Adrenal gland (tissue), 12 donors: ENCODE measurements around the gene HCRT. TPM values are rescaled to one million over a fixed set of nuclear protein-coding genes. Genes with fewer than 3 reads are reported as not detected.

ENCODE experiments used
- DNase-seq, 7 donors: peaks; one replicate each; pipeline ENCODE4 v3.0.0-alpha.2; 2019 to 2020
- H3K27ac ChIP-seq, 5 donors: fragments of 200-600 bp; sonication (generic) in 4 of 5; 1 replicate in 3 of 5; 2 replicates in 2 of 5; pipeline versions ENCODE4 v1.5.1 to v1.8.0; 2016 to 2020; ENCODE audit warnings: mild to moderate bottlenecking in 1 of 5
- H3K27me3 ChIP-seq: fragments of 200-600 bp; 2 replicates; pipeline ENCODE4 v1.8.0; 2021
- H3K36me3 ChIP-seq, 2 donors: fragments of 200-600 bp; replicated peaks in 1 of 2; 1 replicate in 1 of 2; 2 replicates in 1 of 2; pipeline versions ENCODE4 v1.5.1 to v1.8.0; 2018 to 2022
- H3K4me1 ChIP-seq, 2 donors: fragments of 200-600 bp; replicated peaks in 1 of 2; 1 replicate in 1 of 2; 2 replicates in 1 of 2; pipeline versions ENCODE4 v1.5.1 to v1.8.0; 2018 to 2021
- H3K4me3 ChIP-seq, 4 donors: fragments of 200-600 bp; sonication (generic) in 3 of 4; one replicate each; pipeline ENCODE4 v1.5.1; 2016 to 2018
- H3K9me3 ChIP-seq, 3 donors: fragments of 200-600 bp; sonication (generic) in 1 of 3; replicated peaks in 1 of 3; 1 replicate in 2 of 3; 2 replicates in 1 of 3; pipeline versions ENCODE4 v1.5.1 to v1.8.0; 2016 to 2021
- POLR2A ChIP-seq, 2 donors: fragments of 450-650 bp; IDR thresholded peaks; one replicate each; pipeline ENCODE4 v1.6.1; 2017; ENCODE audit warnings: antibody characterized with exemption in 2 of 2, mild to moderate bottlenecking in 2 of 2, moderate library complexity in 1 of 2
- WGBS, 4 donors: extraction: QIAGEN DNeasy Blood & Tissue Kit in 2 of 4; methylation state at CpG; one replicate each; pipeline versions ENCODE4 v1.1.5 to v1.1.7; 2013 to 2017; 5-methylcytosine and 5-hydroxymethylcytosine counted together
- intact Hi-C, 2 donors: fragments of 100-400 bp; cut with DNase I; formaldehyde crosslinking; loops; one replicate each; pipeline versions ENCODE4 v1.14.1 to v1.15.0; 2022 to 2023
- polyA plus RNA-seq, 3 donors: library from polyadenylated mRNA; stranded (reverse); fragments of 200-250 nt in 2 of 3; fragments of 350-450 nt in 1 of 3; fragmentation: Illumina TruSeq in 1 of 3; extraction: RNeasy Lipid Tissue Mini Kit (QIAGEN cat#74804) in 1 of 3; gene quantifications; one replicate each; pipeline ENCODE4 v1.2.3, GENCODE V29; 2013 to 2014
- total RNA-seq, 9 donors: library from RNA; depleted of rRNA in 4 of 9; stranded (reverse); fragments of >200 nt in 4 of 9; fragments of 120-200 nt in 1 of 9; fragmentation: NEBNext Ultra II Directional in 1 of 9; extraction: Animal tissue kit (Norgen Biotek cat#: 25700) in 1 of 9; gene quantifications; one replicate each; pipeline versions ENCODE4 v1.1.0 to v1.2.4, GENCODE V29; 2013 to 2023
- TF ChIP-seq, protein P1 (sequence below), 6 experiments: fragments of 450-650 bp in 4 of 6; fragments of 200-600 bp in 2 of 6; sonication (generic) in 1 of 6; IDR thresholded peaks; 1 replicate in 5 of 6; 2 replicates in 1 of 6; pipeline versions ENCODE4 v1.5.1 to v1.8.0; 2016 to 2021; ENCODE audit warnings: antibody characterized with exemption in 6 of 6, mild to moderate bottlenecking in 2 of 6, moderate library complexity in 1 of 6
- donor health status: healthy with polysubstance abuse.
- donor health status: Bipolar disorder and iron deficiency.
- donor health status: DM: yes; HTN: yes; CAD: no.
- donor health status: DM: no; HTN: no; CAD: no.
- donor health status: DM: no; HTN: no; CAD: no.
- donor health status: DM: yes; HTN: yes; CAD: no.

Gene HCRT
- total and polyA plus RNA-seq, 12 donors, result not detected

- Histone ChIP-seq H3K4me3 (peak within 1 kb of the TSS; percentile 39 to 98 (median 57)), H3K36me3 (no peaks in the 10 kb centered on the region), H3K9me3 (no peaks in the 10 kb centered on the region), H3K4me1 (peaks cover 20 to 41% of the 10 kb centered on the region in 2 donors), H3K27me3 (no peaks in the 10 kb centered on the region), H3K27ac (peak within 1 kb of the TSS; percentile 55 to 96 (median 85))
- DNase-seq, result peak; percentile 82 to 92 (median 87)
- intact Hi-C loops, result no loop called here
- 17 to 24% (median 20%) methylated on average over 20 to 24 of the region's 24 CpGs for WGBS, 4 donors
- TF ChIP-seq, protein P1, sequence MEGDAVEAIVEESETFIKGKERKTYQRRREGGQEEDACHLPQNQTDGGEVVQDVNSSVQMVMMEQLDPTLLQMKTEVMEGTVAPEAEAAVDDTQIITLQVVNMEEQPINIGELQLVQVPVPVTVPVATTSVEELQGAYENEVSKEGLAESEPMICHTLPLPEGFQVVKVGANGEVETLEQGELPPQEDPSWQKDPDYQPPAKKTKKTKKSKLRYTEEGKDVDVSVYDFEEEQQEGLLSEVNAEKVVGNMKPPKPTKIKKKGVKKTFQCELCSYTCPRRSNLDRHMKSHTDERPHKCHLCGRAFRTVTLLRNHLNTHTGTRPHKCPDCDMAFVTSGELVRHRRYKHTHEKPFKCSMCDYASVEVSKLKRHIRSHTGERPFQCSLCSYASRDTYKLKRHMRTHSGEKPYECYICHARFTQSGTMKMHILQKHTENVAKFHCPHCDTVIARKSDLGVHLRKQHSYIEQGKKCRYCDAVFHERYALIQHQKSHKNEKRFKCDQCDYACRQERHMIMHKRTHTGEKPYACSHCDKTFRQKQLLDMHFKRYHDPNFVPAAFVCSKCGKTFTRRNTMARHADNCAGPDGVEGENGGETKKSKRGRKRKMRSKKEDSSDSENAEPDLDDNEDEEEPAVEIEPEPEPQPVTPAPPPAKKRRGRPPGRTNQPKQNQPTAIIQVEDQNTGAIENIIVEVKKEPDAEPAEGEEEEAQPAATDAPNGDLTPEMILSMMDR (IDR thresholded peaks at IDR 0.05), result no peak
- TF ChIP-seq POLR2A (IDR thresholded peaks at IDR 0.05), result peak in 1 of 2 donors; percentile 44
Observed at GRCh38 chr17:42193969-42194899, 9.0 kb upstream of the HCRT start, which contains the start of gene GHDC. Gene GHDC, minus strand, starts transcription at chr17:42194494. Its CDS starts 913 bp downstream, at chr17:42193581.

DNA sequence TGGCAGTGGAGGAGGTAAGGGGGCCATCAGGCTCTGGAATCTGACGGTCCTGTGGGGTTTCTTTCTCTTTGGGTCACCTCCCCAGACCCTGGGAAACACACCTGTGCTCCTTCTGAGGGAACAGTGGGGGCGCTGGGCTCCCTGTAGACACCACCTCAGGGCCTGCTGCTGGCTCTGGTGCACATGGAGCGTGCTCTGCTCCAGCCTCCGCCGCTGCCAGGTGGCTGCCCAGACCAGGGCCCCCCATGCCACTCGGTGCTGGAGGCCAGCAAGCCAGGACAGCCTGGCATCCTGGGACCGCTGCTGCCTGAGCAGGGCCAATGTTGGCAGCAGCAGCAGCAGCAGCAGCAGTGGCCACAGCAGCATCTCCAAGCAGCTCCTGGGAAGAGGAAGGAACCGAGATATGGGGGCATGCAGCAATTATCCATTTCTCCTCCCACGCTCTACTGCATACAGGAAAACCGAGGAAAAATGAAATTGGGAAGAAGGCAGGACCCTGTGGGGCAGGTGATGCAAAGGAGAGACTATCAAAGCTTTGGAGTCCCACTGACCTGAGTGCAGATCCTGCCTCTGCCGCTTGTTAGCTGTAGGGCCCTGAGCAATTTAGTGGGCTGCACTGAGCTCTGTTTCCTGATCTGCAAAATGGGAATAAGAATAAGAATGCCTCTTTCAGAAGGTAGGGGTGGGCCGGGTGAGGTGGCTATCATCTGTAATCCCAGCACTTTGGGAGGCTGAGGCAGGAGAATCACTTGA, 8.1 kb upstream of the HCRT start:
- intact Hi-C loops, result no loop called here
- DNase-seq, result no peak
- WGBS, 4 donors, result 70 to 84% (median 72%) methylated on average over 6 to 12 of the region's 12 CpGs
- peak overlapping the region in 2 of 5 donors; percentile 89 to 96 for H3K27ac ChIP-seq
- H3K9me3 ChIP-seq, result no peaks in the 10 kb centered on the region
- H3K27me3 ChIP-seq, result no peaks in the 10 kb centered on the region
- no peak for TF ChIP-seq POLR2A (IDR thresholded peaks at IDR 0.05)
- TF ChIP-seq, protein P1 (IDR thresholded peaks at IDR 0.05), result no peak
- no peaks in the 10 kb centered on the region for H3K36me3 ChIP-seq
- peak overlapping the region in 2 of 4 donors; percentile 39 to 98 for H3K4me3 ChIP-seq
- H3K4me1 ChIP-seq, result peaks cover 20 to 42% of the 10 kb centered on the region in 2 donors

DNA sequence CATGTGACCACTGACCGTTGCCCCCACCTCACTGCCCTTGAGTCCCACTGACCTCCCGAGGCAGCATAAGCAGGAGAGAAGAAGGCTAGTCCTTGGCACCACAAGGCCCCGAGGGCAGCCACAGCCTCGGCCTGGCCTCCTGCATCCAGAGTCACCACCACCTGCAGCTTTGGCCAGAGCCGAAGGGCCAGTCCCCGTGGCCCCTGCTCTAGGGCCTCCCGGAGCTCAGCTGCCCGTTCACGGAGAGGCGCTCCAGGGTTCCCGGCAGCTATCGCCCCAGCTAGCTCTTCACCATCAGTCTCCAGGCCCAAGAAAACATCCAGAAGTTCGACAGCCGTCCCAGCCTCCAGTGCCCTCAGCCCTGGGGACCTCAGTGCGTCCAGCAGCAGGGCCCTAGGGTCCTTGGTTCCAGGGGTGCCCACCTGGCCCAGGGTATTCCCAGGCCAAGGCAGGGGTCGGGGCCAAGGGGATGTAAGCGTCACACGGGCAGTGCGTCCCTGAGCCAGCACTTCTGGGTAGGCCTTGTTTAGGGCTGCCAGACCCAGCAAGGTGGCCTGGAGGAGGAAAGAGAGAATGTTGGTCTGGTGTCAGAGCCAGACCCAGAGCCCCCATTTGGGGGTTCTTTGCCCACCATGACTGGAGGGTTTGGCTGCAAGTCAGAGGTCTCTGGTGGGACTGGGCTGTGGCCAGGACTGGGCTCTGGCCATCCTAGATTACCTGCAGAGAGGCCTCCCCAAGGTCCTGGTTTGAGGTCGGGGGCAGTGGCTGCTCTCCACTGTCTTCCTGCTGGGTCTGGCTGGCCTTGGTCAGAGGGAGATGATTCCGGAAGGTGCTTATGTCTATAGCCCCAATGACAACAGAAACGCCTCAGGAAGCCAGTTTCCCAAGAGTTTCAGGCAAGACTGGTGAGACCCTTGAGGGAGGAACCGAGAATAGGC, 7.2 kb upstream of the HCRT start:
- intact Hi-C loops, result no loop called here
- peaks cover 20 to 41% of the 10 kb centered on the region in 2 donors for H3K4me1 ChIP-seq
- TF ChIP-seq, protein P1 (IDR thresholded peaks at IDR 0.05), result no peak
- TF ChIP-seq POLR2A (IDR thresholded peaks at IDR 0.05), result no peak
- no peaks in the 10 kb centered on the region for H3K27me3 ChIP-seq
- DNase-seq, result no peak
- no peaks in the 10 kb centered on the region for H3K9me3 ChIP-seq
- H3K4me3 ChIP-seq, result no peak overlapping the region
- WGBS, 4 donors, result 83 to 91% (median 85%) methylated on average over 14 to 23 of the region's 23 CpGs
- no peaks in the 10 kb centered on the region for H3K36me3 ChIP-seq
- H3K27ac ChIP-seq, result peak overlapping the region in 1 of 5 donors; percentile 14
